Stimulated activated CD4-positive, alpha-beta T cell treated with anti-CD3 and anti-CD28 coated beads, TNF-alpha, amount 100 ng/mL, for 24 hours (primary cell): ENCODE results near the gene METAP1D.
"Not testable (repeated sequence)": the region's sequence is repeated elsewhere in the genome, so short reads cannot be mapped to it uniquely, and the experiment has no call there.

Experiments used
- DNase-seq, 3 experiments: peaks; one replicate each; pipeline ENCODE4 v3.0.0-alpha.2; 2020; ENCODE audit warnings: low read depth in 3 of 3

The METAP1D gene

DNA sequence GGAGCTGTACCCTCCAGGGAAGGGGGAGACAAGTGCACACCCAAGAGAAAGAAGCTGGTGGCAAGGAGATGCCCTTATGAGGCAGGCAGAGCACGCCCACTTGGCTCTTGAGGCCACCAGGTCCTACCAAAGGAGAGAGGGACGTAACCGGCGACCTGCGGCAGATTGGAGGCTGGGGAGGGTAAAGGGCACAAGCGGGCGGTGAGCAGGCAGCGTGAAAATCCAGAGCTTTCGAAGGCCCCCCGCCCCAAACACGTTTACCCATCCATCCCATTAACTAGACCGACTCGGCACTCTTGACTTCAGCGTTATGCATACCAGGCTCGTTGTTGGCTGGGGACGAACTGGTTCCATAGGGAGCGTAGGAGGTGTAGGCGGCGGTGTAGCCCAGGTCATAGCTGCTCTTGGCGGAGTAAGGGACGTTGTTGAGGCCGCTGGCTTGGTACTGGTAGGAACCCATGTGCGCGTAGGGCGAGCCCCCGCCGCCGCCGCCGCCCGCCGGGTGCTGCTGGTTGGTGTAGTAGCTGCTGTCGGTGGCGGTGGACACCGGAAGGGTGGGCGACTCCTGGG, 102.2 kb downstream of the METAP1D start:
- no peak for DNase-seq

DNA sequence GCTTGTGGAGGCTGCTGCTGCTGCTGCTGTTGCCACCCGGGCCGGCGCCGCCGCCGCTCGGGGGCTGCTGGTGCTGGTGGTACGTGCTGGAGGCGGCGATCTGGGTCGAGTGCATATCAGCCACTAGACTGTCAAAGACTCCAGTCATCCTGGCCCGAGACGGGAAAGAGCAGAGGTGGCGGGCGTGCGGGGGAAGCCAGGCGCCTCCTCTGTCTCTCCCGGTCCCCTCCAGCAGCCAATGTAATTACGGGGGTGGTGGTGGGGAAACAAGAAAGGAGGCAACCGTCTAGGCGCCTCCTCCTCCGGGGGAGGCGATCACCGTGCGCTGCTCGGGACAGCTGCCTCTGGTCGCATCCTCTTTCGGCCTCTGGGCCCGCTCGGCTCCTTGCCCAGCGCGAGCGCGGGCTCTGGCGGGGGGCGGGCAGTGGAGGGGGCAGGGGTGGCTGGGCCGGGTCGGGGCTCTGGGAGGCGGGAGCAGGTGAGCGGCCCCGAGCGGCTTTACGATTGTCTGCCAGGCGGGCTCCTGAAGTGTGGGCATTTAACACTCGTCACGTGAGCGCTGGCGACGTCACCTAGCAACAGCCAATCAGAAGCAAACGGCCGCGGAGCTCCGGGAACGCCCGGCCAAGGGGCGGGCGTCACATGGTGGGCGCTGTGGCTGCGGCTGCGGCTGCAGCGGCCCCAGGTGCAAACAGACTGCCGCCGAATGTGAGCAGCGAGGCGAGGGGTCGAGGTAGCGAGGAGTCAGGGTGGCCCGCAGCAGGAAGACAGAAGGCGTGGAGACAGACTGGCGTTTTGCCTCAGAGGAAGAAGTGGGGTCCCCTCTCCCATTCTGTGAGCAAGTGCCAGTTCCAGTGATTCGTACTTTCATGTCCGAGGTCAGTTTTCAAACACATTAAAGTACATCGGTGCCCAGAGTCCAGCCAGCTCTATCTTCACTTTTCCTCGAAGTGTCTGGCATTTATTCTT, 102.9 kb downstream of the METAP1D start, which contains the start of gene DLX2:
Gene DLX2, minus strand, starts transcription at position 510 of the 969 bp plus-strand sequence. Its CDS starts 362 bp downstream, at position 148.
- peak in 1 of 3 experiments; percentile 80 for DNase-seq

DNA sequence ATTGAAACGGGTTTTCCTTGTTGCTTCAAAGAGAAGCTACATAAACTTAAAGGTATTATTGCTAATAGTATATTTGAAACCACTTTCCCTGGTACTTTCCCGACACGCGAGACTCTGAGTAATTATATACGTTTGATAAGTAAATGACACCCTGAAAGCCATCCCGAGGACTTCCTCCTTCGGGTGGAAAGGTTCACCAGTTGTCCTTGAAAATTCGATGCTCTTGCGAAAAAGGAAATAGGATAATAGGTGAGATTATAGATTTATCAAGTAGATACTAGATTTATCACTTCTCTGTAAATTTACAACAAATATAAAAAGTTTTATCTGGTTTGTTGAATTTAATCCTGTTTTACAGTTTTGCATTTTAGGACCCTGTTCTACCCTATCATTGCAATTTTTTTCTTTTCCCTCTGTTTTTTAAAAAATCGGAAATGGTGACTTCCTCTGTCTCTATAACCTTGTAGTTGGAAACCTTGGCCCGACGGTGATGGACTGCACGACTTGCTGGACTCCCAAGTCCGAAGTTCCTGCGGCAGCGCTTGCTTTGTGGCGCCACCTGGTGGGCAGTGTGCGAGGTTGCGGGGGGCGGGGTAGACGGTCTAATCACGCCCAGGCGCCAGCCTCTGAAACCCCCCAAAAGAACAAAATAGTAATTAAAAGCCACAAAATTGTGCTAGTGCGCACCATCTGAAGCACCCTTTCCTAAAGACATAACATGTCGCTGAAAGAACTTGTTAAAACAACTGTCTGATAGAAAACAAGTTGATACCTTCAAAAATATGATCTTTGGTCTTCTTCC, 103.9 kb downstream of the METAP1D start:
- DNase-seq: peak in 1 of 3 experiments; percentile 67

DNA sequence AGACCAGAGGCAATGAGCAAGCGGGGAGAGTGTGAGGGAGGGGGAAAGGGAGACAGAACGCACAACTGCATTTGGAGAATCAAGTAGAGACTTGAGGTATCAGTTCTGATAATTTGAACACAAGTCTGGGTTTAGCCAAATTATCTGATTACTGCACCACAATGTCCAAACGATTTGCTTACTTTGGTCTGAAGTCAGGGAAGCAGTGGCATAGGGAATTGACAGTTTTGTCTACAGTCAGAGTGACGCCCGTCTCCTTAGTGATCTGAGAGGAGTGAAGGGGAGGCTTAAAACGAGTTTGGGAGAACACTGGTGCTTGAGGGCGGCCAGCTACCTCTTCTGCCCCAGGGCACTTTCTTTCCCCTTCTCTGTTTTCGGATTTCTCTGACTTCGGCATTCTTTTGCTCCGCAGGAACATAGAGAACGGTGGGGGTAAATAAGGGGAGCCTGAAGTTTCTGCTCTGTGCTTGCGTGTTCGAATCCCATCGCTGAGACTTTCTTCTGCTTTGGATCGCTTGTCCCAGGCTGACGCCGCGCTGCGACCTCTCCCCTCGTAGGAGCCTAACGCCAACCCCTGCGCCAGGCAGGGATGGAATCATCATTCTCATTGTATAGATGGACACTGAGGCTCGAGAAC, 105.8 kb downstream of the METAP1D start:
- no peak for DNase-seq

DNA sequence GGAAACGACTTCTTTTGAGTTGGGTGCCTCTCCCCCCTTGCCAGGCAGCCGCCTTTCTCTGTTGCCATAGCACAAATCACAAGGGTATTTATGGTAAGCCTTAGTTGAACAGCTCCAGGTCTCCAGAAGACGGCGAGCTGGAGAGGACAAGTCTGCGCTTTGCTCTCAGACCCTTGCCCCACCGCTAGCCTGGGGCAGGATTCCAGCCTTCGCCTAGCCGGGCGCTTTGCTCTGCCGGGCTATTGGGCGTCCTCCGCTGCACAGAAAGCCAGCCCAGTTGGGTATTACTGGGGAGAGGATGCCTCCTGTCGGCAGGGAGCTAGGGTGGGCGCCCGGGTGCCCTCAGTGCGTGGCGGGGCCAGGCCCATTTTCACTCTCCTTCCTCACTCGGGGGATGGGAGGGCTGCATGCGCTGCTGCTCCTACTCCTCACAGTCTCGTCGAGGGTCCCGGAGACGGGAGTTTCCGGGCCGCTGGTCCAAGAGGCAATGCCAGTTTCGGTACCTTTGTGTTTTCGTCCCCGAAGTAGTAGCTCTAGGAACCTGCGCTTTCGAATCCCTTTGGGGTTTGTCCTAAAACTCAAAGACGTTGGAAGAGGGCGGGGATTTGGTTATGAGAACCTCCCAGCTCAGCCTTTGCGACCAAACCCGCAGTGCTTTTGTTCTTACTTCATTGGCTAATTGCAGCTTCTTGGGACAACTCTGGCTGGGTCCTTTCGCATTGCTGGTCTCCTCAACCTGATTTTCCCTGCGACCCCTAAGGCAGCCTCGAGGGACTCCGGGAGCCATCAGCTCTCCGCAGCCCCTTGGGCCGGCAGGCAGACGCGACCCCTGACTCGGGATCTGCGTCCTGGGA, 106.6 kb downstream of the METAP1D start:
- DNase-seq: no peak

DNA sequence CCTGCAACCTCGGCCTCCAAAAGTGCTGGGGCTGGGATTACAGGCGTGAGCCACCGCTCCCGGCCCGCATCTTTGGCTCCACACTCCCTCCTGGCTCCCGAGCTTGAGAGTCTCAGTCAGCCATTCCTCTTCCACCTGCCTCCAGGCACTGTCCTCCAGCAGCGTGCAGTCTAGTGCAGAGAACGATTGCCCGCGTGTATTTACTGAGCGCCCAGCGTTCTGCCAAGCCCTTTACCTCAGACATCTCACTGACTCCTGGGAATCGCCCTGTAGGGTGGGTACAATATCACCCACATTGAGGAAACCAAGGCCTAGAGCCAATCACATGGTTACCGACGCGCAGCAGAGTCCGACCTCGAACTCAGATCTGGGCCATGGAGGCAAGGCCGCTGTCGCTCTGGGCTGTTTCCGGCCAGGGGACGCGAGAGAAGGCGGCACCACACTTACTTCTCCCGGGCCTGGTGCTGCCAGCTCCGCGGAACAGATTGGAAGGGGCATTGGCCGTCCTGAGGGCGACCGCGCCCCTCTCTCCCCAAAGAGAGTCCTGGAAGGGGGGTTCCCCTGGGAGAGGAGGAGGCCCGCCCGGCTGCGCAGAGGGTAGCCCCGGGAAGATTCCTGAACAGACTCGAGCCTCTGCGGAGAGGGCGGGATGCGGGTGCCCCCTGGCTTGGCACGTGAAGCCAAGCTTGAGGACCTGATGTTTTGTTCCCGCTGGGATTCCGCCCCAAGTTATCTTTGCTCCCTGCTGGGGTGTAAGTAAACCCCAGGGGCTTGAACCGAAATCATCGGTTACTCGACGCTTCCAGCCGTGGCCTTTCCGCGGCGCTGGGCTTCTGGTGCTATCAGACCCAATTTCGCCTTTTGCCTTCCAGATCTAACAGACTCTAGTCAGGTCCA, 108.2 kb downstream of the METAP1D start:
- no peak for DNase-seq

DNA sequence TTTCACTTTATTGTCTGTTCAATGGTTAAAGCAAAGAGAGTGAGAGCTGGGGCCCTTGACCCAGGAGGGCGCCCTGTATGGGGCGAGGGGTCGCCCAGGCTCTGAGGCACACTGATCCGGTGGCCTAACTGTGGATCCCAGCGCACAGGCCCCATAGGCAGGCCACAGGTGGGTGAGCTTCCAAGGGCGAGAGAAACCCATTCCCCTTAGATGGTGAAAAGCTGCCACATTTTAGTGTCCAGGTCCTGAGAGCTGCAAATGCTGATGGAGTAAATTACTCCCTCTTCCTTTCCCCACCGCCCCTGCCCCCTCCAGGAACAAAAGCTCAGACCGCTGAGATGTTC, 108.8 kb downstream of the METAP1D start:
- no peak for DNase-seq

DNA sequence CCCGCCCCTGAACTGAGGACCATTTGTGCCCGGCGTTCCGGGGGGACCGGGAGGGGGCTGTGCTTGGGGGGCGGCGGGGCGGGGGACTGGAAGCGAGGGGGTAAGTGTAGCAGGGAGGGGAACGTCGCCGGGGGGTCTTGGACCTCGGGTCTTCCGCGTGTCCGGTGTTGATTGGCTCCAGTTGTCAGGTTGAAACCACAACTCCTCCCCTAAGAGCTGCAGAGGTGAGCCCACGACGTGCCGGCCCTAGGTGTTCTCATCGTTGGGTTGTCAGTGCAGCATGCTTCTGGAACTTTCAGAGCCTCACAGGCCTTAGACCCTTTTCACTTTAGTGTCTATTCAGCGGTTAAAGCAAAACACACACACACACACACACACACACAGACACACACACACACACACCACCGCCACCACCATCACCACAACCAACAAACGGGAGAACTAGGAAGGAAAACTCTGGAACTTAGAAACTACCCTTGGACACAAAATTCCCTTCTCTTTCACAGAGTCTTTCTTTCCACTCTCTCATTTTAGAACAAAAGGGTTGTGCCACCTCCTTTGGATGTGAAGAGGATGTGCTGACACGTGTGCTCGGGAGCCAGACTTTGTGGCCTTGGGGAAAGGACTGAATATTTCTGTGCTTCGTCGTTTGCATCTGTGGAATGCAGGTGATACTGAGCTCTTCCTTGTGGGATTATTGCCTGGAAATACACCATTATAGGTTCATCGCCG, 109.7 kb downstream of the METAP1D start:
- DNase-seq: no peak

DNA sequence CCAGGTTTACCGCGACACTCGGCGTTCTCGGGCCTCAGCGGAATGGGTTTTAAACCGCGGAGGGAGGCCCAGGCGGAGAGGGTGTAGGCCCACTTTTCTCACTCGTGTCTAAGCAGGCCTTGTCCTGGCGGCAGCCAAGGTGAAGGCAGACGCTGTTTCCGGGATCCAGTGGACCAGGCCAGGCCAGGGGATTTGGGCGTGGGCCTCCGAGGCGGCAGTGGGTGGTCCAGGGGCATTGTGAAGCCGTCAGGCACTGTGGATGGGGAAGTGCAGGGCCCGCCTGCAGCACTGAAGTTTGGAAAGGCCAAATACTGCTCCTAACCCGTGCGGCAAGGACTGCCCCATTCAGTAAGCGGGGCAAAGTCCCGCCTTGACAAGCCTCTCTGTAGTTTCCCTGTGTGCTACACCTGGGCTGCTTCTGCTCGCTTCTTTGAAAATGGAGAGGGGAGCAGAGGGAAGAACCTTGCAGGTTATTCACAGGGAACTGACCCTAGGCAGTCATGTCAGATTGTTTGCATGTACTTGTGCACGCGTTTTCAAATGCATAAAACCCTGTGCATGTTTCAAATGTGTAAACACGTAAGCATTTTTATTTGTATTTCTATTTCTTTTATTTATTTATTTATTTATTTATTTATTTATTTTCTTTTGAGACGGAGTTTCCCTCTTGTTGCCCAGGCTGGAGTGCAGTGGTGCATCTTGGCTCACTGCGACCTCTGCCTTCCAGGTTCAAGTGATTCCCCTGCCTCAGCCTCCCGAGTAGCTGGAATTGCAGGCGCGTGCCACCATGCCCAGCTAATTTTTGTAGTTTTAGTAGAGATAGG, 110.4 kb downstream of the METAP1D start:
- DNase-seq: no peak

DNA sequence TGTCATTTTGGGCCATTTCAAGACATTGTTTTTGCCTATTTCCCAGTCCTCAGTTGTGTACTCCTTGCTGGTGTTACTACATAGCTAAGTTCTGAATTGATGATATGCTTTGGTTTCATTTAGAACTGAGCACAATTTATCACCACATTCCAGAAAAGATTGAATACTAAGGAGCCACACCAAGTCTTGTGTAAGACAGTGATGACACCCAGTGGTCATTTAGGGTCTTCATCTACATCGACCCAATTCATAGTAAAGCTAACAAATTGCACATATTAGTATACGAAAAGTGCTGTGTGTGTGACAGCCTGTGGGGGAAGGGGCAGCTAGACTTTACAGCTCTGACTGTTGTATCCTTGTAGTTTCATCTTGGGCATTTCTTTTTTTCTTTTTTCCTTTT, 113.9 kb downstream of the METAP1D start:
- no peak for DNase-seq

DNA sequence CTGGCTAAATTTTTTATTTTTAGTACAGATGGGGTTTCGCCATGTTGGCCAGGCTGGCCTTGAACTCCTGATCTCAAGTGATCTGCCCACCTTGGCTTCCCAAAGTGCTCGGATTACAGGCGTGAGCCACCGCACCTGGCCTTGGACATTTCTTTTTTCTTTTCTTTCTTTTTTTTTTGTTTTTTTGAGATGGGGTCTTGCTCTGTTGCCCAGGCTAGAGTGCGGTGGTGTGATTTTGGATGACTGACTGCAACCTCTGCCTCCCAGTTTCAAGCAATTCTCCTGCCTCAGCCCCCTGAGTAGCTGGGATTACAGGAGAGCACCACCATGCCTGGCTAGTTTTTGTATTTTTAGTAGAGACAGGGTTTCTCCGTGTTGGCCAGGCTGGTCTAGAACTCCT, 114.4 kb downstream of the METAP1D start:
- DNase-seq: not testable (repeated sequence)

DNA sequence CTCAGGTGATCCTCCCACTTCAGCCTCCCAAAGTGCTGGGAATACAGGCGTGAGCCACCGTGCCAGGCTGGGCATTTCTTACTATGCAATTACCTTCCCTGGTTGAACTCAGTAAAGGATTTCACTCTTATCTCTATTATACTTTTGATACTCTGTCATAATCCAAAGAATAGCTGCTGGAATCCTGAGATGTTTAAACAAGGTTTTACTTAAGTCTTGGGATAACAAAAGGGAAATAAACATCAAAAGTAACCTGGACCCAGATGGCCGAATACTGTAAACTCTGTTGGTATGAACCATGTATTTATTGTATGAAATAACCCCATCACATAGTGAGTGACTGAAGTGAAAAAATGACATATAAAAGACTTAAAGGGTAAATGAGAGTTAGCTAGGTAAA, 114.8 kb downstream of the METAP1D start:
- DNase-seq: no peak

DNA sequence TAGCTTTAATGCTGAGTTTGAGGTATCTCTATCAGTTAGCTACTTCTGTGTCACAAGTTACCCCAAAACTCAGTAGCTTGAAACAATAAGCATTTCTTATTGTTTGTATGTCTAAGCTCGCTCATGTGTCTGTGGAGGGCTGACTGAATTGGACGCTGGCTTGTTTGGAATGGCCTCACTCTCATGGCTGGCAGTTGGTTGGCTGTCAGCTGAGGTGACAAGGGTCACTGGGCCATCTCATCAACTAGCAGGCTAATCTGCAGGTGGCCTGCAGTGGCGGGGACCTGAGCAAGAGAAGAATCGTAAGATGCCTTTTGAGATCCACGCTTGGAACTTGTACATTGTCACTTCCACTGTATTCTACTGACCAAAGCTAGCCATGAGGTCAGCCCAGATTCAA, 116.4 kb downstream of the METAP1D start:
- no peak for DNase-seq

DNA sequence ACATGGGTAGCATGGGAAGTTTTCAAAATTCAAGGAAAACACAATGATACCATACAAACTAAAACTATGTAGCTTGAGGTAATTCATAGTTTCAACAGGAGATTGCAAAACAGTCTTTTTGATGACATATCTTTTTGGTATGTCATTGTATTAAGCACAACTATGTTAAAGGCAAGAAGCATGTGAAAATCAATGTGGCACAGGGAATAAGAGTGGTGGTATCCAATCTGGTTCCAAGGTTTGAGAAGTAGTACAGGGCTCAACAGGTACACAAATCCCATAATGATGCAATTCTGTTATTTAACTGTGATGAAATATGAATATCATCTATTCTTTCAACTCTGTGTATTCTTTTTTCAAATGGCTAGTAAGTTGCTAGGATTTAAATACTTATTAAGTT, 119.3 kb downstream of the METAP1D start:
- no peak for DNase-seq

DNA sequence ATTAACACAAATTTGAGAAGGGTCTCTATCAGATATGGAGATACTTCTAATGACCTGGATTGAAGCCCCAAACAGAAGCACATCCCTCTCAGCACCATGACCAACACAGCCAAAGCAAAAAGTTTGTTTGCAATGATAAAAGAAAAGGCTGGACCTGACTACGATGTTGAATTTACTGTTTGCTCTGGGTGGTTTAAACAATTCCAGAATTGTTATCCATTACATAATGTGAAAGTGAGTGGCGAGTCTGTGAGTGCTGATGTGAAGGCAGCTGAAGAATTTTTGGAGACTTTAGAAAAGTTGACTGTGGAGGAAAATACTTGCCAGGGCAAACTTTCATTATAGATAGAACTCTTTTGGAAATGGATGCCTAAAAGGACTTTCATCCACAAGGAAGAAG, 120.4 kb downstream of the METAP1D start:
- no peak for DNase-seq

DNA sequence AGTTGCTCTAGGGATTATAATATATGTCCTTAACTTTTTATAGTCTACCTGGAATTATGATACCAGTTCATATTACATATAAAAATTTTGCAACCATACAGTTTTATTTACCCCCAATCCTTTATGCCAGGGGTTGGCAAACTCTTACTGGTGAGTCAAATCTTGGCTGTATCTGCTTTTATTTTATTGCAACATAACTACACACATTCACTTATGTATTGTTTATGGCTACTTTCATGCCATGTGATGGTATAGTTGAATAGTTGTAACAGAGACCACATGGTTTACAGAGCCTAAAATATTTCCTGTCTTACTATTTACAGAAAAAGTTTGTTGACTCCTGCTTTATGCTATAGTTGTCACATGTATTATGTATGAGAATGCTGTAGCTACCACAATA, 128.7 kb downstream of the METAP1D start:
- DNase-seq: no peak

DNA sequence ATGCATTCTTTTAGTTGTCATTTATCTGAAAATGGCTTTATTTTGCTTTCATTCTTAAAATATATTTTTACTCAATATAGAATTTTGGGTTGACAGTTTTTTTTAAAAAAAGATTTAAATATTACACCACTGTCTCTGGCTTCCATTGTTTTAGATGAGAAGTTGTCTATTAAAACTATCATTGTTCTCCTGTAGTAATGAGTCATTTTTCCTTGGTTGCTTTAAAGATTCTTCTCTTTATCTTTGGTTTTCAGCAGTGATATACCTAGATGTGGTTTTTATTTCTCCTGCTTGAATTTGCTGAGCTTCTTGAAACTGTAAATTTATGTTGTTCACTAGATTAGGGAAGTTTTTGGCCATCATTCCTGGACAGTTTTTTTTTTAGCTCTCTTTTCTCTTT, 129.7 kb downstream of the METAP1D start:
- no peak for DNase-seq
